ENCODE measurements around the gene MOCS3.

MOCS3 gene

GRCh38 chr20:50958615-50959542 is at the start of gene MOCS3:
TSS of gene MOCS3 (plus strand) at chr20:50958818. CDS start at chr20:50958843, 25 bp downstream.
- DNase-seq, result peak; percentile 86 to 87

GRCh38 chr20:50909413-50909812 is 49.2 kb upstream of the MOCS3 start:
- DNase-seq, result no peak

GRCh38 chr20:50911030-50911429 is 47.6 kb upstream of the MOCS3 start:
- no peak for DNase-seq

GRCh38 chr20:50911716-50912115 is 46.9 kb upstream of the MOCS3 start:
- no peak for DNase-seq

- DNase-seq, result no peak
Measured at GRCh38 chr20:50913690-50914375, 44.8 kb upstream of the MOCS3 start.

GRCh38 chr20:50915424-50915823 is 43.2 kb upstream of the MOCS3 start:
- DNase-seq, result no peak

GRCh38 chr20:50916257-50916656 is 42.4 kb upstream of the MOCS3 start:
- no peak for DNase-seq

- DNase-seq, result no peak
Measured at GRCh38 chr20:50916934-50917333, 41.7 kb upstream of the MOCS3 start.

- no peak for DNase-seq
Measured at GRCh38 chr20:50918403-50918802, 40.2 kb upstream of the MOCS3 start.

- DNase-seq, result no peak
Measured at GRCh38 chr20:50919567-50919966, 39.1 kb upstream of the MOCS3 start.

GRCh38 chr20:50920997-50921396 is 37.6 kb upstream of the MOCS3 start:
- no peak for DNase-seq

GRCh38 chr20:50921803-50922501 is 36.7 kb upstream of the MOCS3 start:
- DNase-seq, result no peak

- no peak for DNase-seq
Measured at GRCh38 chr20:50924261-50924920, 34.2 kb upstream of the MOCS3 start.

- no peak for DNase-seq
Measured at GRCh38 chr20:50926530-50926929, 32.1 kb upstream of the MOCS3 start.

GRCh38 chr20:50928469-50928868 is 30.1 kb upstream of the MOCS3 start:
- DNase-seq, result no peak

- peak; percentile 92 to 96 for DNase-seq
Measured at GRCh38 chr20:50929299-50930138, 29.1 kb upstream of the MOCS3 start.

GRCh38 chr20:50930139-50930975 is 28.3 kb upstream of the MOCS3 start:
- no peak for DNase-seq

- no peak for DNase-seq
Measured at GRCh38 chr20:50930976-50931305, 27.7 kb upstream of the MOCS3 start.

- peak; percentile 81 to 84 for DNase-seq
Measured at GRCh38 chr20:50931306-50932015, 27.2 kb upstream of the MOCS3 start, which contains the start of gene ADNP. TSS of gene ADNP (minus strand) at chr20:50931437. CDS start at chr20:50903996, 27,441 bp downstream.

GRCh38 chr20:50932016-50932485 is 26.6 kb upstream of the MOCS3 start:
- no peak for DNase-seq

Data from SHP77 (cell line).